Ascending aorta (tissue), 2 donors: Measurements from ENCODE around the gene ABCC12. TPM values are rescaled to one million over a fixed set of nuclear protein-coding genes. Genes with fewer than 3 reads are reported as not detected.
A peak's percentile ranks its signal among the peaks of the same experiment; 100 is the strongest.

ENCODE experiments used
- DNase-seq, 2 donors: peaks; one replicate each; pipeline ENCODE4 v3.0.0-alpha.2; 2019; ENCODE audit warnings: low spot score in 2 of 2
- H3K27ac ChIP-seq, 2 donors: fragments of 200-600 bp; sonication (generic); one replicate each; pipeline ENCODE4 v1.5.1; 2016 to 2017; ENCODE audit warnings: mild to moderate bottlenecking in 1 of 2
- H3K27me3 ChIP-seq: fragments of 200-600 bp; sonication (generic); one replicate; pipeline ENCODE4 v1.5.1; 2017
- H3K36me3 ChIP-seq, 2 donors: fragments of 200-600 bp; sonication (generic); one replicate each; pipeline ENCODE4 v1.5.1; 2016
- H3K4me1 ChIP-seq, 2 donors: fragments of 200-600 bp; sonication (generic); one replicate each; pipeline ENCODE4 v1.5.1; 2016 to 2017; ENCODE audit warnings: mild to moderate bottlenecking in 1 of 2
- H3K4me3 ChIP-seq, 2 donors: fragments of 200-600 bp; sonication (generic); one replicate each; pipeline ENCODE4 v1.5.1; 2016 to 2017; ENCODE audit warnings: mild to moderate bottlenecking in 1 of 2
- H3K9me3 ChIP-seq, 2 donors: fragments of 200-600 bp; sonication (generic); one replicate each; pipeline ENCODE4 v1.5.1; 2016
- intact Hi-C: fragments of 100-400 bp; cut with DNase I; formaldehyde crosslinking; loops from one replicate; pipeline ENCODE4 v1.15.1; 2023
- total RNA-seq: library from RNA; depleted of rRNA; stranded (reverse); fragments of >200 nt; gene quantifications from one replicate; pipeline ENCODE4 v1.1.0, GENCODE V29; 2016
- TF ChIP-seq, protein P1 (sequence below), 3 experiments: fragments of 200-600 bp in 2 of 3; fragments of 450-650 bp in 1 of 3; sonication (generic) in 2 of 3; IDR thresholded peaks; one replicate each; pipeline ENCODE4 v1.5.1; 2016 to 2019; ENCODE audit warnings: antibody characterized with exemption in 3 of 3, mild to moderate bottlenecking in 1 of 3, moderate library complexity in 1 of 3

Gene ABCC12
- total RNA-seq, 1 donor from 2014 or later = not detected

DNA sequence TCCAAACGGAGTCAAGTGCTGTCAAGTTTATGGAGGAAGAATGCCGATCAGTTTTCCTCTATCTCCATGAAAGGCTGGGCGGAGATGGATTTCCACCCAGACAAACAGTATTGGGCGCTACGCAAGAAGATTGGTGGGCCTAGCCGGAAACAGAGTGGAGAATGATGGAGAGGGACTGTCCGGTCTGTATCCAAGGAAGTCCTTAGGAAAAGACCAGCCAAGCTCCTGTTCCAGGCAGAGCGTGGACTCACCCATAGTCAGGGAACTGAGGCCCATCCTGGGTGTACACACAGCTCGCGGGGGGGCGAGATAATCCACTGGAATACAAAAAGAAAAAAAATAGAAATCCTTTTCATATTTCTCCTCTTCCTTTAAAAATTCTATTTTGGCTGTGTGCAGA, 1.5 kb upstream of the ABCC12 start:
- no peak overlapping the region for H3K4me3 ChIP-seq
- intact Hi-C loops = no loop called here

GRCh38 chr16:48156790-48157209, 1.0 kb upstream of the ABCC12 start:
- DNase-seq = peak; percentile 17 to 81
- intact Hi-C loops = no loop called here
- no peaks in the 10 kb centered on the region for H3K4me1 ChIP-seq

More for the DNA sequence above, 1.5 kb upstream of the ABCC12 start:
- H3K9me3 ChIP-seq = no peaks in the 10 kb centered on the region
- H3K36me3 ChIP-seq = no peaks in the 10 kb centered on the region
- TF ChIP-seq, protein P1, sequence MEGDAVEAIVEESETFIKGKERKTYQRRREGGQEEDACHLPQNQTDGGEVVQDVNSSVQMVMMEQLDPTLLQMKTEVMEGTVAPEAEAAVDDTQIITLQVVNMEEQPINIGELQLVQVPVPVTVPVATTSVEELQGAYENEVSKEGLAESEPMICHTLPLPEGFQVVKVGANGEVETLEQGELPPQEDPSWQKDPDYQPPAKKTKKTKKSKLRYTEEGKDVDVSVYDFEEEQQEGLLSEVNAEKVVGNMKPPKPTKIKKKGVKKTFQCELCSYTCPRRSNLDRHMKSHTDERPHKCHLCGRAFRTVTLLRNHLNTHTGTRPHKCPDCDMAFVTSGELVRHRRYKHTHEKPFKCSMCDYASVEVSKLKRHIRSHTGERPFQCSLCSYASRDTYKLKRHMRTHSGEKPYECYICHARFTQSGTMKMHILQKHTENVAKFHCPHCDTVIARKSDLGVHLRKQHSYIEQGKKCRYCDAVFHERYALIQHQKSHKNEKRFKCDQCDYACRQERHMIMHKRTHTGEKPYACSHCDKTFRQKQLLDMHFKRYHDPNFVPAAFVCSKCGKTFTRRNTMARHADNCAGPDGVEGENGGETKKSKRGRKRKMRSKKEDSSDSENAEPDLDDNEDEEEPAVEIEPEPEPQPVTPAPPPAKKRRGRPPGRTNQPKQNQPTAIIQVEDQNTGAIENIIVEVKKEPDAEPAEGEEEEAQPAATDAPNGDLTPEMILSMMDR (IDR thresholded peaks at IDR 0.05) = no peak
- no peak overlapping the region for H3K27ac ChIP-seq
- H3K4me1 ChIP-seq = no peaks in the 10 kb centered on the region
- no peak for DNase-seq
- H3K27me3 ChIP-seq = no peaks in the 10 kb centered on the region

DNA sequence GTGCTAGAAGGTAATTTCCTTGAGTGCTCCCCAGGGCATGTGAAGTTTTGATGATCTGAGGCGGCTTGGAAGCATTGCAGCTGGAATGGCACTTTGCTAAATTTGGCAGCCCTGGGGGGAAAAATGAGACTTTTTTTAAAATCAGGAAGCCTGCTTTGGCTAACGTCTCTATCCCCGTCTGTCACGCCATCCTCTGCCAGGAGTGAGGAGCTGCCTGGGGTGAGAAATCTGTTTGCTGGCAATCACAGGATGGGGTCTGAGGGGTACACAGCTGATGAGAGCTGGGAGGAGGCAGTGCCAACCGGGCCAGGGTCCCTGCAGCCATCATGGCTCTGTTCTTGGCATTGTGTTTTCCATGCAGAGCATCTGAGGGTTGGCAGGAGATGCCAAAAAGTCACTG, 2.0 kb downstream of the ABCC12 start:
- Histone ChIP-seq H3K27ac (no peak overlapping the region), H3K27me3 (no peaks in the 10 kb centered on the region), H3K9me3 (no peaks in the 10 kb centered on the region), H3K36me3 (no peaks in the 10 kb centered on the region), H3K4me3 (no peak overlapping the region), H3K4me1 (no peaks in the 10 kb centered on the region)
- TF ChIP-seq, protein P1 (IDR thresholded peaks at IDR 0.05) = no peak
- intact Hi-C loops = no loop called here
- DNase-seq = no peak

More at GRCh38 chr16:48156790-48157209, 1.0 kb upstream of the ABCC12 start:
- H3K36me3 ChIP-seq = no peaks in the 10 kb centered on the region
- TF ChIP-seq, protein P1 (IDR thresholded peaks at IDR 0.05) = peak; percentile 29 to 81 (median 65)
- H3K27ac ChIP-seq = no peak overlapping the region
- no peaks in the 10 kb centered on the region for H3K27me3 ChIP-seq
- no peaks in the 10 kb centered on the region for H3K9me3 ChIP-seq
- H3K4me3 ChIP-seq = no peak overlapping the region

DNA sequence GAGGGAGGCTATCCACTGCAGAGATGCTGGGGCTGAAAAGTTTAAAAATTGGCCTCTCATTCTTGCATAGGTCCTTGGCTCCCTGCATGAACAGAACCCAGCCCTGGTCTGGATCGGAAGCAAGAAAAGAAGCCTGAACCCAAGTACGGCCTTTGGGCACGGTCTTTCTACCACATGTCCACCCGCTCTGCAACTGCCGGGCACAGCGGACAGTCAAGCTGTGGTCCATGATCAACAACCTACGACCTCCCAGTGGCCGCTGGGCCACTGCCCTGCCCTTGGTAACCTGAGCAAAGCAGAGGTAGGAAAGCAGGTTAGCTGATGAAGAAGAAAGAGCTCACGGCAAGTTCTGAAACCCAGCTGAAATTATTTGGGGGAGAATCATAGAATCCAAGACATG, 3.6 kb downstream of the ABCC12 start:
- H3K9me3 ChIP-seq = no peaks in the 10 kb centered on the region
- intact Hi-C loops = no loop called here
- no peaks in the 10 kb centered on the region for H3K4me1 ChIP-seq
- H3K27ac ChIP-seq = no peak overlapping the region
- TF ChIP-seq, protein P1 (IDR thresholded peaks at IDR 0.05) = no peak
- DNase-seq = no peak
- no peaks in the 10 kb centered on the region for H3K36me3 ChIP-seq
- no peak overlapping the region for H3K4me3 ChIP-seq
- no peaks in the 10 kb centered on the region for H3K27me3 ChIP-seq

- DNase-seq = no peak
- H3K27ac ChIP-seq = no peak overlapping the region
- H3K4me1 ChIP-seq = no peaks in the 10 kb centered on the region
- H3K36me3 ChIP-seq = no peaks in the 10 kb centered on the region
- H3K27me3 ChIP-seq = no peaks in the 10 kb centered on the region
- no peaks in the 10 kb centered on the region for H3K9me3 ChIP-seq
- H3K4me3 ChIP-seq = no peak overlapping the region
- intact Hi-C loops = no loop called here
- TF ChIP-seq, protein P1 (IDR thresholded peaks at IDR 0.05) = no peak
Observed at GRCh38 chr16:48150707-48151106, 5.1 kb downstream of the ABCC12 start.

- no peaks in the 10 kb centered on the region for H3K9me3 ChIP-seq
- no peaks in the 10 kb centered on the region for H3K4me1 ChIP-seq
- no peak overlapping the region for H3K4me3 ChIP-seq
- DNase-seq = no peak
- H3K27ac ChIP-seq = no peak overlapping the region
- H3K27me3 ChIP-seq = no peaks in the 10 kb centered on the region
- TF ChIP-seq, protein P1 (IDR thresholded peaks at IDR 0.05) = no peak
- no peaks in the 10 kb centered on the region for H3K36me3 ChIP-seq
- intact Hi-C loops = no loop called here
Observed at GRCh38 chr16:48146710-48147109, 9.1 kb downstream of the ABCC12 start.
